WERI-Rb-1 (cell line): ENCODE results near the gene ARHGAP24.
"Not testable (repeated sequence)": the region's sequence is repeated elsewhere in the genome, so short reads cannot be mapped to it uniquely, and the experiment has no call there.

Experiments used
- DNase-seq: peaks from one replicate; pipeline ENCODE4 v3.0.0-alpha.2; 2020
- H3K27ac ChIP-seq: fragments of 250-450 bp; sonication (Bioruptor Pico); 2 replicates; pipeline ENCODE4 v1.5.1; 2020; ENCODE audit warnings: mild to moderate bottlenecking, moderate library complexity
- H3K27me3 ChIP-seq: fragments of 250-450 bp; sonication (Bioruptor Pico); 2 replicates; pipeline ENCODE4 v1.5.1; 2021; ENCODE audit warnings: mild to moderate bottlenecking, low read depth, moderate library complexity; ENCODE audit not compliant: insufficient read depth, severe bottlenecking
- H3K36me3 ChIP-seq: fragments of 250-450 bp; sonication (Bioruptor Pico); 2 replicates; pipeline ENCODE4 v1.5.1; 2020; ENCODE audit warnings: mild to moderate bottlenecking, moderate library complexity
- H3K4me3 ChIP-seq: 2 replicates; pipeline ENCODE4 v1.5.1; 2011; ENCODE audit warnings: low read depth, mild to moderate bottlenecking, control low read depth, low read length
- H3K9me3 ChIP-seq: fragments of 250-450 bp; sonication (Bioruptor Pico); 2 replicates; pipeline ENCODE4 v1.5.1; 2021; ENCODE audit warnings: mild to moderate bottlenecking, moderate library complexity; ENCODE audit not compliant: severe bottlenecking
- CTCF ChIP-seq: IDR thresholded peaks from 2 replicates; pipeline ENCODE4 v1.5.1; 2011; ENCODE audit warnings: low read depth, mild to moderate bottlenecking, control low read depth, inconsistent platforms, low read length

ARHGAP24 gene

GRCh38 chr4:85913931-85914694 is 439.2 kb downstream of the ARHGAP24 start:
- TF ChIP-seq CTCF = no peak
- no peak for DNase-seq
- Histone ChIP-seq H3K36me3 (no peaks in the 10 kb centered on the region), H3K27ac (no peak overlapping the region), H3K27me3 (no peaks in the 10 kb centered on the region), H3K9me3 (no peaks in the 10 kb centered on the region), H3K4me3 (no peak overlapping the region)

- H3K36me3 ChIP-seq, H3K4me3 ChIP-seq, H3K9me3 ChIP-seq, H3K27ac ChIP-seq, H3K27me3 ChIP-seq, DNase-seq: not testable (repeated sequence)
These were observed 440.6 kb downstream of the ARHGAP24 start for GRCh38 chr4:85915570-85915969.

GRCh38 chr4:85919200-85919887 is 444.4 kb downstream of the ARHGAP24 start:
- H3K36me3 ChIP-seq = no peaks in the 10 kb centered on the region
- no peak overlapping the region for H3K4me3 ChIP-seq
- H3K27me3 ChIP-seq = no peaks in the 10 kb centered on the region
- H3K9me3 ChIP-seq = no peaks in the 10 kb centered on the region
- no peak for DNase-seq
- H3K27ac ChIP-seq = no peak overlapping the region
- TF ChIP-seq CTCF = no peak

- H3K4me3 ChIP-seq = no peak overlapping the region
- DNase-seq = no peak
- no peaks in the 10 kb centered on the region for H3K9me3 ChIP-seq
- no peak for TF ChIP-seq CTCF
- H3K27me3 ChIP-seq = no peaks in the 10 kb centered on the region
- H3K27ac ChIP-seq = no peak overlapping the region
- no peaks in the 10 kb centered on the region for H3K36me3 ChIP-seq
These were observed 450.1 kb downstream of the ARHGAP24 start for GRCh38 chr4:85925071-85925470.

- no peak overlapping the region for H3K27ac ChIP-seq
- no peak for TF ChIP-seq CTCF
- H3K9me3 ChIP-seq = no peaks in the 10 kb centered on the region
- DNase-seq = no peak
- H3K36me3 ChIP-seq = no peaks in the 10 kb centered on the region
- H3K4me3 ChIP-seq = no peak overlapping the region
- no peaks in the 10 kb centered on the region for H3K27me3 ChIP-seq
These were observed 454.0 kb downstream of the ARHGAP24 start for GRCh38 chr4:85928775-85929591.
